GM19397 (cell line): ENCODE results near the gene SLC44A2.
"Not testable (repeated sequence)": the region's sequence is repeated elsewhere in the genome, so short reads cannot be mapped to it uniquely, and the experiment has no call there.

Experiments
- ATAC-seq: cut with Tn5 transposase; IDR thresholded peaks from one replicate; pipeline ENCODE4 v1.9.1; 2021; ENCODE audit warnings: mild to moderate bottlenecking, moderate library complexity; ENCODE audit not compliant: unreplicated experiment

SLC44A2 gene

GRCh38 chr19:10648360-10648759 is 23.0 kb downstream of the SLC44A2 start:
- no peak for ATAC-seq

GRCh38 chr19:10651851-10652250 is 26.5 kb downstream of the SLC44A2 start:
- ATAC-seq, result no peak

DNA sequence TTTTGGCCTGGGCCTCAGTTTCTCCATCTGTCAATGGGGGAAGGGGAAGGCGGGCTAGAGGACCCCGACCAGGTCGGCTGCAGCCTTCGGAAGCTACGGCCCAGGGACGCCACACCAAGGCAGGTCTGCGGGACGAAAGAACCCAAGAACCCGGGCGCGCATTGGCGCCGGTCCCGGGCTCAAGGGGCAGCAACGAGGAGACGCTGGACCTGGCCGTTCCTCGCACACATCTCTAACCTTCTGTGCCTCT is 28.1 kb downstream of the SLC44A2 start:
- ATAC-seq, result peak; percentile 3

DNA sequence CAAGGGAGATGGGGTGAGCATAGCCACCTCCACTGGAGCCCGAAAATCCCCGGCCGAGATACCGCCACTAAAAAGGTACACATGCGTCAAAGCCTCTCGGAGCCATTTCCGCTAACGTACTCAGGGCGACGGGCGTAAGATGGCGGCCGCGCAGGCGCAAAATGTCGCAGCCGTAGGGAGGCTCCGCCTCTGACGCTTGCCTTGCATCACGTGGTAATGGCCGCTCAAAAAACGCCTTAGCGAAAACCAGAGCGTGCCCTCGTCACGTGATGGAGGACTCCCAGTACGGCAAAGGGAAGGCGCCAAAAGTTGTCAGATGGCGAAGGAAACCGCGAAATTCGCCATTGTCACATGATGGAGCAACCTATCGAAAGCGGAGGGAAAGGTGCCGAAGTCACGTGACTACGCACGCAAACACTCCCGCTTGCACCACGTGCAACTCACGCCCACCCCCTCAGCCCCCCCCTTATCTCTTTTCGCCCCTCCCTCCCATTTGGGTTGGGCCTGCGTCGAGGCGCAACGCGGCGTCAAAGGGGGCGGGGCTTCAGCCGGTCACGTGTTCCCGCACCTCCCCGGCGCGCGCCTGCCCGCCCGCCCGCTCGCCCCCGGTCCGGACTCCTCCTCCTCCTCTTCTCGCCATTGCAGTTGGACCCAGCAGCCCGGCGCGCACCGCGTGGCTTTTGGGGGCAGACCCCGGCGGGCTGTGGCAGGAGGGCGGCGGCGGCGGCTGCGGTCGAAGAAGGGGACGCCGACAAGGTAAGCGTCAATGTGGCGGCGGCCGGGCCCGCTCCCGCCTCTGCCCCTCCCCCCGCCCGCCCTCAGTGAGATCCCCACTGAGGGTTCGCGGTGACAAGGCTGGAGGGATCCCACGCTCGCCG is 28.6 kb downstream of the SLC44A2 start, which contains the start of gene ILF3:
ILF3 (plus strand) TSS at position 615 of the 878 bp plus-strand sequence. CDS start 16,260 bp downstream, outside the sequence.
- peak; percentile 74 for ATAC-seq

GRCh38 chr19:10654610-10655456 is 29.5 kb downstream of the SLC44A2 start:
- ATAC-seq, result peak; percentile 24

DNA sequence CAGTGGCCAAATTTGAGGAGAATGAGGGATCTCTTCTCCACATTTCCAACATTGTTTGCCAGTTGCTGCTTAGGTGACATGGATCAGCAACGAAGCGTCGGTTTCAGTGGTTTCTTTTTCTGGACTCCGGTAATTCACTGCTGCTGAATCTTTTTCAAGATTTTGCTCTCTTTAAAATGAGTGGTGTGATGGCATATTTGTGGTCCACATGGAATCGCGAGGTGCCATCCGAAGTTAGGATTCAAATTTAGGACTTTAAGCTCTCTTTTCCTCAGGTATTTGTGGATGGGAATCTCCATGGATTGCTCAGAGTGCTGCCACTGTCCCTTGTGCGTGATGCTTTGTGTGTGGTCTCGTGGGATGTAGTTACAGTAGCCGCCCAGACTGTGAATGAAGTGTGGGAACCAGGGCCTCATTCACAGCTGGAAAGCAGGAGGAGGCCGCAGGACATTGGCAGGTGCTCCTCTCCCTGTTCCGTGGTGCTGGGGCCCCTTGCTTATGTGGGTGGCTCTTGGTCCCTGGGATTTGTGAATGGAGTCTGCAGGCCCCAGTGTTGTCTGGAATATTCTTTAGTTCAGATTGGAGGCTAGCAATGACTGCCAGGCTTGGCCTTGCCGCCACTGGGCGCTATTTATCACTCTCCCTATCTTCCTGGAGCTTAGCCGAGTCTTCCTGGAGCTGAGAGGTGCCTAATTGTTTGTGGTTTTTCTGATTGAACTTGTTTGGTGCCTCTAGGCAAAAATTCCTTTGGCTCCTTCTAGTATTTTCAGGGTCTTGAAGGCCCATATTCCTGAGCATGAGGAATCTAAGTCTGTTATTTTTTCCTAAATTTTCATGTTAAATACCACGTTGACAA is 30.3 kb downstream of the SLC44A2 start:
- no peak for ATAC-seq

GRCh38 chr19:10660346-10660745 is 35.0 kb downstream of the SLC44A2 start:
- no peak for ATAC-seq

GRCh38 chr19:10661946-10662345 is 36.6 kb downstream of the SLC44A2 start:
- no peak for ATAC-seq

DNA sequence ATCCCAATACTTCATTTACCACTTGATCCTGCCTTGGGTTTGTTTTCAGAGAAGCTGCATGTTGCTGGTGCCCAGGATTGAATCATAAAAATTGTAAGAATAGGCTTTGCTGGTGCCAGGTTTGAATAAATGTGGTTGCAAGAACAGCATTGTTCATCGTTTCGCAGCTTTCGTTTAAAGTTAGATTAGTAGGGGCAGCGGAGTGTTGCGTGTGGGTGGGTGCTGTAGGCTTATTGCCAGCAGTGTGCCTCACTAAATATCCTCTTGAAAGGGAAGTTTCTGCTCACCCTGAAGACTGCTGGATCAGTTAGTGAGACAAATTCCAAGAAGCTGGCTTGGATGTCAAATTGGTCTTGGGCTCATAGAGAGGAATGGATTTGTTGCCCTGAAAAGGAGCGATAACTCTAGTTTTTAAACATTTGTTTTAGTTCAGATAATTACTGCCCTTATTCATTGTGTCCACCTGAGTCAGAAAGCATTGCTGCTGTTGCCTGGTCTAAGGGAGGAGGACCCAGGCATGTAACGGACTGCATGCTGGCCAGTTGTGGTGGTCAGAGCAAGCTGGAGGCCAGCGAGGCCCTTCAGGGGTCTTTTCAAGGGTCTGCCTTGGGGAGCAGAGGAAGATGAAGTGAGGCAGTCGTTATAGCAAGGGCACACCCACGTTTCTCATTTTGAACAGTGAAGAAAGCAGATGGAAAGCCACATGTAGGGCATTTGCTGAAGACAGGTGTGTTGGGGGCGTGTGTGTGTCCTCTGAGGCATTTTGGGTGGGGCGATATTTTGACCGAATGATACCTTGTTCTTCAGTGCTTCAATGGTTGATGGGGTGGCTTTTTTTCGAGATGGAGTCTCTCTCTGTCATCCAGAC is 37.3 kb downstream of the SLC44A2 start:
- ATAC-seq, result no peak

DNA sequence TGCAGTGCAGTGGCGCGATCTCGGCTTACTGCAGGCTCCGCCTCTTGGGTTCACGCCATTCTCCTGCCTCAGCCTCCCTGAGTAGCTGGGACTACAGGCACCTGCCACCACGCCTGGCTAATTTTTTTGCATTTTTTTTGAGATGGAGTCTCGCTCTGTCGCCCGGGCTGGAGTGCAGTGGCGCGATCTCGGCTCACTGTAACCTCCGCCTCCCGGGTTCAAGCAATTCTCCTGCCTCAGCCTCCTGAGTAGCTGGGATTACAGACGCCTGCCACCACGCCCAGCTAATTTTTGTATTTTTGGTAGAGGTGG is 37.9 kb downstream of the SLC44A2 start:
- not testable (repeated sequence) for ATAC-seq

GRCh38 chr19:10667867-10668266 is 42.5 kb downstream of the SLC44A2 start:
- ATAC-seq, result no peak

GRCh38 chr19:10669246-10669645 is 43.9 kb downstream of the SLC44A2 start:
- ATAC-seq, result no peak

GRCh38 chr19:10670182-10670581 is 44.8 kb downstream of the SLC44A2 start:
- no peak for ATAC-seq

GRCh38 chr19:10670876-10671804 is 45.8 kb downstream of the SLC44A2 start:
- no peak for ATAC-seq

DNA sequence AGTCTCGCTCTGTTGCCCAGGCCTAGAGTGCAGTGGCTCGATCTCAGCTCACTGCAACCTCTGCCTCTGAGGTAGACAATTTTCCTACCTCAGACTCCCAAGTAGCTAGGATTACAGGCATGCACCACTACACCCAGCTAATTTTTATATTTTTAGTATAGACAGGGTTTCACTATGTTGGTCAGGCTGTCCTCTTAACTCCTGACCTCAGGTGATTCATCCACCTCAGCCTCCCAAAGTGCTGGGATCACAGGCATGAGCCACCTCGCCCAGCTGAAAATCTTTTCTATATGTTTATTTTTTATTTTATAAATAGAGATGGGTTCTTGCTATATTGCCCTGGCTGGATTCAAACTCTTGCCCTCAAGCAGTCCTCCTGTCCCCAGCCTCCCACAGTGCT is 46.6 kb downstream of the SLC44A2 start:
- not testable (repeated sequence) for ATAC-seq

GRCh38 chr19:10675214-10675613 is 49.9 kb downstream of the SLC44A2 start:
- ATAC-seq, result not testable (repeated sequence)

DNA sequence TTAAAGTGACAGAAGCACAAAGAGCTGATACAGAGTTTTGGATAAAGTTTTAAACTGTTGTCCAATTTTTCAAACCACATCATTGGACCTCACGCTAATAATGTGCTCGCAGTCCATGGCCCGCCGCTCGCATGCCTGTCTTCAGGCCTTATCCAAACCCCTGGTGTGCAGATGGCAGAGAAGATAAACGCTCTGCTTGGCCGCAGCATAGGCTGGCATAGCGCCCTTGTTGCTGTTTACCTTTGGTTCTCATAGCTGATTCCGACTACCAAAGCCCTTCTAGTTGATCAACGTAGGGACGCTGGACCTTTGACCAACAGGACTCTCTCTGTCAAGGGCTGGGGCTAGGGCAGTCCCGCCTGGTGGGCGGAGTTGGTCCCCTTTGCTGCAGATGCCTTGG is 52.4 kb downstream of the SLC44A2 start:
- ATAC-seq, result no peak

DNA sequence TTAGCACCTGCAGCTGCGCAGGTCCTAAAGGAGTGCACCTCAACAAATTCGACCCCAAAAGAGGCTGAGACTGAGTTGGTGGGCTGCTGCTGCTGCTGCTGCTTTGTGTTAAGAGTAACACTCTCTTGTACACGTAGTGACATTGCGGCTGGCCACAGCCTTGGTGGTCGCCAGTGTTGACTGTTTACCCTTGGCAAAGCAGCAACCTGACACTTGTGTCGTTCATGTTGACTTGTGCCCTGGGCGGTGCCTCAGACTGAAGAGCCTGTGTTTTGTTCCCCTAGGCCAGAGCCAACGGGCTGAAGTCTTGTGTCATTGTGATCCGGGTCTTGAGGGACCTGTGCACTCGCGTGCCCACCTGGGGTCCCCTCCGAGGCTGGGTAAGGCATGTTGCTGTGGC is 53.5 kb downstream of the SLC44A2 start:
- ATAC-seq, result no peak

DNA sequence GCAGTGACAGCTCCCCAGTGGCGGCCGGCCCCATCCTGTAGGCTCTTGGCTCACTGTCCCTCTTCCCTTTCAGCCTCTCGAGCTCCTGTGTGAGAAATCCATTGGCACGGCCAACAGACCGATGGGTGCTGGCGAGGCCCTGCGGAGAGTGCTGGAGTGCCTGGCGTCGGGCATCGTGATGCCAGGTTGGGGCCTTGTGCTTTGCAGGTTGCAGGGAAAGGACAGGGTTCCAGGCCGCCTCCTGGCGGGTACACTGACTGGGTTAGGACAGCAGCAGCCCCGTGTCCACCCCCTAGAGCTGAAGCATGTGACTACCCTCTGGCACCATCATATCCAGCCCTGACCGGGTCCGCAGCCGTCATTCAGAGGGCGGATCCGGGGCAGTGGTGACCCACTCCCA is 54.4 kb downstream of the SLC44A2 start:
- no peak for ATAC-seq
